AG09319 (cell line): Measurements from ENCODE around the gene ABCB1.

ENCODE experiments used
- DNase-seq: peaks from one replicate; pipeline ENCODE4 v3.0.0-alpha.2; 2010; ENCODE audit warnings: low read depth; ENCODE audit errors: extremely low read depth
- CTCF ChIP-seq: IDR thresholded peaks from 2 replicates; pipeline ENCODE4 v1.5.1; 2011; ENCODE audit warnings: low read depth, mild to moderate bottlenecking, inconsistent platforms, low read length, moderate library complexity

The ABCB1 gene

GRCh38 chr7:87624628-87625027, 23.9 kb upstream of the ABCB1 start:
- TF ChIP-seq CTCF, result no peak
- no peak for DNase-seq

- no peak for DNase-seq
- TF ChIP-seq CTCF, result no peak
Measured at GRCh38 chr7:87615197-87615596, 14.5 kb upstream of the ABCB1 start.

GRCh38 chr7:87609916-87610315, 9.2 kb upstream of the ABCB1 start:
- TF ChIP-seq CTCF, result no peak

GRCh38 chr7:87608431-87608830, 7.7 kb upstream of the ABCB1 start:
- no peak for TF ChIP-seq CTCF
- no peak for DNase-seq

More at GRCh38 chr7:87609916-87610315, 9.2 kb upstream of the ABCB1 start:
- no peak for DNase-seq

- DNase-seq, result no peak
- TF ChIP-seq CTCF, result no peak
Measured at GRCh38 chr7:87604264-87604663, 3.6 kb upstream of the ABCB1 start.

GRCh38 chr7:87599336-87599735, 1.3 kb downstream of the ABCB1 start:
- TF ChIP-seq CTCF, result no peak
- no peak for DNase-seq

- TF ChIP-seq CTCF, result no peak
- no peak for DNase-seq
Measured at GRCh38 chr7:87598234-87599009, 2.3 kb downstream of the ABCB1 start.
